ENCODE data around the gene ARMS2.
A peak's percentile ranks its signal among the peaks of the same experiment; 100 is the strongest.

Gene ARMS2

DNA sequence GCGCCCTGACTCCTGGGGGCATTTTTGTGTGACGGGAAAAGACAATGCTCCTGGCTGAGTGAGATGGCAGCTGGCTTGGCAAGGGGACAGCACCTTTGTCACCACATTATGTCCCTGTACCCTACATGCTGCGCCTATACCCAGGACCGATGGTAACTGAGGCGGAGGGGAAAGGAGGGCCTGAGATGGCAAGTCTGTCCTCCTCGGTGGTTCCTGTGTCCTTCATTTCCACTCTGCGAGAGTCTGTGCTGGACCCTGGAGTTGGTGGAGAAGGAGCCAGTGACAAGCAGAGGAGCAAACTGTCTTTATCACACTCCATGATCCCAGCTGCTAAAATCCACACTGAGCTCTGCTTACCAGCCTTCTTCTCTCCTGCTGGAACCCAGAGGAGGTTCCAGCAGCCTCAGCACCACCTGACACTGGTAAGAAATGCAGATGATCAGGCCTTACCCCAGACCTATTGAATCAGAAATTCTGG lies at the start of gene ARMS2:
TSS of gene ARMS2 (plus strand) at position 51 of the 478 bp plus-strand sequence. CDS start at position 126, 75 bp downstream.
- DNase-seq: no peak

DNA sequence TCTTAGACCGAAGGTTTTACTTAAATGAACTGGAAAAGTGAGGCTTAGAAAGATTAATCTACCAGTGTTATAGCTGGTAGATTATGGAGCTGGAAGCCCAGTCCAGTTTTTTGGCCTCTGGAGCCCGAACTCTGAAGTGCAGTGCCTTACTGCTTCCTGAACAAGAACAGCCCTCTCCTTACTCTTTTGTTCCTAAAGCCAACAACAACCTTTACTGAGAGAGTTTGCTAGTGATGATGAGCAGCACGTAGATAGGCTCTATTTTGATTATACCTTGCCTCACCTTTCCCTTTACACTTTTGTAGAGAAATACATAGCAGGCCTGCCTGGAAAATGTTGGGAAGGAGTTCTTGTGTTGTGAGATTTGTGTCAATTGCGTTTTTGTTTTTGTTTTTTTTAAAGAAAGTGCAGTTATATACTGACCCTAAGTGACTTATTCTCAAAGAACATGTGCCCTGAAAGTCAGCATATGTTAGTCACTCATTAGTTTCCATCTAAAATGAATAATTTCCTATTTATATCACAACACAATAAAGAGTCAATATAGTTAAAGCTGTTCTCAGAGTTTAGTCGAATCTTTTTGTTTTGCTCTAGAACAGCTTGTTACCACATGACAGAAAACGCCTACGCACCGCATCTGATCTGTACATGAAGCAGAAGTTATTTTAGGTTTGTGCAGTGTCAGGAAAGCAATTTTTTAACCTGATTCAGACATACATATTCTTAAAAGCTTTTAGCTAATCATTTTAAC lies 46.9 kb upstream of the ARMS2 start:
- DNase-seq: no peak

- no peak for DNase-seq
Measured at GRCh38 chr10:122413327-122413726, 41.1 kb upstream of the ARMS2 start.

DNA sequence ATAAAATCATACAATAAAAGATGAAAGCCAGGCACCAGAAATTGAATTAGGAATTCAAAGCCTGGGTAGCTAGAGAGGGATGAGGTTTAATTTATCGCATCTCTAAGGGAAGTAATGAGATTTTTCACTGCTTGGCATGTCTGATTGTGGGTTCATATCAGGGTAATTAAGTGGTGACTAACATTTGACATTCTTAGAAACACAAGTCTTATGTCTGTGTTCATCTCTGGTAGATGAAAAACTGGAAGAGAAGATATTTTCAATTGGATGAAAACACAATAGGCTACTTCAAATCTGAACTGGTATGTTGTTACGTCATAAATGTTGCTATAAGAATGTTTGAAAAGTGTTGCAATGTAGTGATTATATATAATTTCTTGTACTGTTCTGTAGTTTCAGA lies 36.8 kb upstream of the ARMS2 start:
- DNase-seq: no peak

- DNase-seq: peak; percentile 32
Measured at GRCh38 chr10:122419016-122419415, 35.4 kb upstream of the ARMS2 start.

DNA sequence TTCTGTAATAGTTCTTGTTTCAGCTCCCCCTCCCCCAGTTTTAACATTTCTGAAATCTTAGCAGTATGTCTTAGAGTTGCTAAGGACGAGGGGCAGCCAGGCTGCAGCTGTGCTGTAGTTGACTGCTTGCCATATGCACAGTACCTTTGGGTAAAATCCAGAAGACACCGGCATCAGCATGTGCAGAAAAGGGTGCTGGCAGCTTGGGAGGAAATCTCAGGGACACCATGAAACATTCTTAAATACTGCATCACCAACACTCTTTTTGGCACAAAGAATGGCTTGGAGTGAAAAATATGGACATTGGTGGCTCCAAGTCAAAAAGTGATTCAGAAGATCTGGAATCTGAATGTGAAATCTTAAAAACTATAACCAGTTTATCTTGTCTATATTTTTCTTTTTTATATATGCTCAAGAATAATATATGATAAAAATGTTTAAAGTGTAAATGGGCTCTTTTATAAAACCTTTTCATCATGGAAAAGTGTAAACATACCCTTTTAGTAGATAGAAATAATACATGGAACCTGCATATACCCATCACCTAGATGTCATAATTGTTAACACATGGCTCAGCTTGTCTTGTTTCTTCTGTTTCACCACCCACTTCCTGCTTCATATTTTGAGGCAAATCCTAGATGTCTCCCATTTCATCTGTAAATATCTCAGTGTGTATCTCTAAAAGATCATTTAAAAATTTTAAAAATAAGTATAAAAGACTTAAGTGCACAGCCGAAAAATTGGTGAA lies 34.4 kb upstream of the ARMS2 start:
- DNase-seq: peak; percentile 77

DNA sequence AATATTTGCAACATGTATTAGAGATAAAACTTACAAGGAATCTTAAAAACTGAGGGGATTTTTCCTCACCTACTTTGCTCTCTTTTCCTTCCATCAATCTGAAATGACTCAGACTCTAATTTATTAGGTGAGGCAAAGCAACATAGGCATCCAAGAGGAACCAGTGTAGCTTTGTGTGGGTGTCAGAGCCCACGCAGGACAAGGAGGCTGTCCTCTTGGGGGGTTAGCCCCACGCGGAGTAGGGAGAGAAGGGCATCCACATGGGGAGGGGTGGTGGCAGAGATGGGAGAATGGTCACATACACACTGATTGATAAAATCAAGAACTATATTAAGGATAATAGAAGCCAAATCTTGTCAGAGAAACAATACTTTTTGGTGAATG lies 33.8 kb upstream of the ARMS2 start:
- DNase-seq: no peak

DNA sequence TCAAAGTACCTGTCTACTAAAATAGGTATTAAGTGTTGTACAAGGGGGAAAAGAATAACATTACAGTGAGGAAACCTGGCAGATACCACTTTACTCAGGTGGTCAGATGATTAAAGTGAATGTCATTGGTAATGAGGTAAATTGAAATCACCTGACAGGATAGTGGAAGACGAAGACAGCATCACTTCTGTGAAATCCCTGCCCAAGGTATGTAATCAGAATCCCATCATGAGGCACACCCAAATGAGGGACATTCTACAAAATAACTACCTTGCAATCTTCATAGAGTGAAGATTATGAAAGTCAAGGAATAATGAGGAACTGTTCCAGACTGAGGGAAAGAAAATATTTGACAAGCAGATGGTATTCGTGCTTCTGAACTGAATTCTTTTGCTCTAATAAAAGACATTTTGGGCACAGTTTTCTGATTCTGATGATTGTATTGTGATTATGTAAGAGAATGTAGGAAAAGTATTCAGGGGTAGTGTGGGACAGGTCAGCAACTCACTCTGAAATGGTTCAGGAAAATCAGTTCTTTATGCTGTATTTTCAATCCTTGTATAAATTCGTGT lies 33.3 kb upstream of the ARMS2 start:
- DNase-seq: no peak

DNA sequence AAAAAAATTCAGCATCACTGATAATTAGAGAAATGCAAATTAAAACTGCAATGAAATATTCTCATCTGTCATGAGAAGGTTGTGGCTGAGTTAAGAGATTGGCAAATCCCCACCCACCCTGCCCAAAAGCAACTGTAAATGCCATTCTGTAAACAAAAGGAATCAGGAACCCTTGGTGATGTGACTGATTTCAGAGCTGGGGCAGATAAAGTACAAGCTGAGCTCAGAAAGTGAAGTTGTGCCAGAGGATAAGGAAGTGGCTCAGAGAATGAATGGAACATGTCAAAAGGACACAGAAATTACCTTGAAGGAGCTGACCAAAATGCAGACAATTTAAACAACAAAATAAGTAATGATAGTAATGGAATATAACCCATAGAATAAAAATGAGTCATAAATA lies 32.7 kb upstream of the ARMS2 start:
- no peak for DNase-seq

GRCh38 chr10:122422266-122422989 lies 32.0 kb upstream of the ARMS2 start:
- DNase-seq: no peak

DNA sequence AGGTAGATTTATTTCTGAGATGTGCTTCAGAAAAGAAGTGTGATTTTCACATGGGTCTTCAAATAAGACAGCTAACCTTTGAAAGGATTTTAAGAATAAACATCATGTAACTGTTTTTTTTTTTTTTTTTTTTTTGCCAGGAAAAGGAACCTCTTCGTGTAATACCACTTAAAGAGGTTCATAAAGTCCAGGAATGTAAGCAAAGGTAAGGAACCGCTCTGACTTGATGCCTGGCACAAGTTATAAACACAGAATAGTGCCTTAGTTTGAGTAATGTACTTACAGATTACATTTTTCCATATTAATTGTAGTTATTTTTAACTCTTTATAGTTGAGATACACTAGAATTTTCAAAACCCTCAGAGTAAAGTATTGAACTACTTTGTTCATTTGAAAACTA lies 30.4 kb upstream of the ARMS2 start:
- DNase-seq: no peak

DNA sequence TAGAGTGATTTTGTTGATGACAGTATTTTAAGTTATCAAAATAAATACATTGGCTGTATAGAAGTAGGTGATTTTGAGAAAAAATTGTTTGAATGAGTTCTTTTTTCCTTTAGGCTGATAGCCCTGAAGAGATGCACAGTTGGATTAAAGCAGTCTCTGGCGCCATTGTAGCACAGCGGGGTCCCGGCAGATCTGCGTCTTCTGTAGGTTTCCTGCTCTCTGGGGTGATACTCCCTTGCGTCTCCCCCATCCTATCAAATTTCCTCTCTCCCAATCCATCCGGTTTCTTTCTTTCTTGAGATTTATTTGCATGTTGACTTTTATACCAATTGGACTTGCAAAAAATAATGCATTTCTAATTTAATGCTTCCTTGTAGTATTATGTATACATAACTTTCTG lies 27.6 kb upstream of the ARMS2 start:
- no peak for DNase-seq

DNA sequence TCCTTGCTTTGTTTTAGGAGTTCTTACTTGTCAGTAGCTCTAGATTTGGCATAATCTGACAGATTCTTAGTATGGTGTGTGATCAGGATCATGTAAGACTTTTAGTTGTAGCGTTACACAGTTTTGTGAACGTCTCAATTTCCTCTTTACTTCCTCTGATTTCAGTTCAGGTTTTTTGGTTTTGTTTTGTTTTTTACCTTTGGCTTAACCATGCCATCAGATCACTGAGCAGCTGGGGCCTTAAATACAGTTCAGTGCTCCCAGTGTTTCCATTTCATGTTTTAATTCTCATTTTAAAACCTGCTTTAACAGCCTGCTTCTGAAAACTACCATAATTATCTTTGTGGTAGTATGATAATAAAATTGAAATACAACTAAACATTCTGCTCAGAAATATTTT lies 27.2 kb upstream of the ARMS2 start:
- DNase-seq: no peak

- peak; percentile 55 for DNase-seq
Measured at GRCh38 chr10:122435212-122435827, 19.1 kb upstream of the ARMS2 start.

DNA sequence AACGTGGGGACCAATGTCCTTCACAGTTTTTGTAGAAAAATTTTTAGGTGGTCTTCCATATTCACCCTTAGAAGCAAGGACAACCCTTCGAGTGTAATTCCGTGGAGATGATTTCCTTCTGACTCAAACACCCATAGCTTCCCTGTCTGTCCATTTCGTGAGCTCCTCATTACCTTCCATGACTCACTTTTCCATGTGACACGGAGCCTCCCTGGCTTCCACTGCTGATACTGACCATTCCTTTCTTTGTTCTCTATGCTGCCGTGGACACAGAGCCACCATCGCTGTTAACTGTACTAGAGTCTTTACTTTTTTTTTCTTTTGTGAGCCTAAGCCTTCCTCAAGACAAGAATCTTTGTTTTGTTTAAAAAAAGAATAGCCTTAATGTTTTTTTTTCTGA lies 12.5 kb upstream of the ARMS2 start:
- peak; percentile 62 for DNase-seq

DNA sequence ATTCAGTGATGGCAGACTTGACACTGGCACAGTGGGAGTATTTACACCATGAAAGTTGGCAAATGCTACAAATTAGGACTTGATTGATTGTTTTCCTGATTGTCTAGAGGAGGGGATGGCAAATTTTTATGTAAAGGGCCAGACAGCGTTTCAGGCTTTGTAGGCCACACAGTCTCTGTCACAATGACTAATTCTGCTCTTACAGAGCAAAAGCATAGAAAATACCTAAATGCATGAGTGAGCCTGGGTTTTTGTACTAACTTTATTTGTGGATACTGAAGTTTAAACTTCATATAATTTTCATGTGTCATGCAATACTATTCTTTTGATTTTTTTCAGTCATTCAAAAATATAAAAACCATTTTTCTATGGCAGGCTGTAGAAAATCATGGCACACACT lies 9.0 kb upstream of the ARMS2 start:
- no peak for DNase-seq

DNA sequence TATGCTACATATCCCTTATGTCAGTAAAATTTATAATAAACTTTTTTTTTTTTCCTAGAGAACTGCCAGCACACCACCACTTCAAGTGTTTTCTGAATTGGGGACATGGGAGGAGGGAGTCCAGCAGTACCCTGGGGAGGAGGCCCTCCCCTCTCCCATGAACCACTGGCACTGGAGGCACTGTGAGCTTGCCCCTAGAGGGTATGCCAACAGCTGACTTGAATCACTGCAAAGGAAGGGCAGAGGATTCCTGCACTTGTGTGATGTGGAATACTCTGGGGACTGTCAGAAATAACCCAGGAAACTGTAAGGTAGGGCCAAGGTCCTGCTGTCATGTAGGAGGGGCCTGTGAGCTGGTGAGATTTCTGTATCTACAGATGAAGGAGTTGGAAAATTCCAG lies 8.5 kb upstream of the ARMS2 start:
- DNase-seq: no peak

DNA sequence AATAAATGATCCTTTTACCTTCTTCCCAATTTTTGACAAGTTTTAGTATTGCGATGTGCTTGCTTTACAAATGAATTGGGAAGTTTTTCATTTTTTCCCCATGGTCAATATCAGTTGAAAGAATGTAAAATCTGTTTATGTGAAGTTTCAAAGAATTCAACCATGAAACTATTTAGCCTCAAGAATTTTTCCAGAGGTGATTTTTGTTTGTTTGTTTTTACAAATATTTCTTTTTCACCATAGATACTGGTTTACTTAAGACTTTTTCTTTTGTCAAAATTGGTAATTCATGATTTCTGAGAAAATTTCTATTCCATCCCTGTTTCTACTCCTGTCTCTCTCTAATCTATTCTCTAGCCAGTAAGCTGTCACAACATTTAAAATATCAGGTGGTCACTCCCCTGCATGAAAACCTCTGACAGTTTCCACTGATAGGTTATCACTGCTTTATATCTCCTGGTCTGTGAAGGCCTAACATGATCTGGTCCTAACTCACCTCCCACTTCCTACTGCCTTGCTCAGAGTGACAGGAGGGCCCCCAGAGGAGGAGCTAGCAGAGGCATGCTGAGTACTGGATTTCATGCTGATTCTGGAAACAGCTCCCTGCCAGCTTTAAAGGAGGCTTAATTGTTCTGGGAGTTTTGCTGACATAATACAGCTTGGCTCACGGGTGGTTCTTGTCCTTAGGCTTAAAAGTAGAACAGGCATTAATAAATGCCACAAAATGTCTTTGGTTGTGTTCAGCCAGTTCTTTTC lies 7.6 kb upstream of the ARMS2 start:
- DNase-seq: peak; percentile 6

GRCh38 chr10:122448600-122448999 lies 5.9 kb upstream of the ARMS2 start:
- no peak for DNase-seq

GRCh38 chr10:122449153-122449552 lies 5.3 kb upstream of the ARMS2 start:
- DNase-seq: no peak

DNA sequence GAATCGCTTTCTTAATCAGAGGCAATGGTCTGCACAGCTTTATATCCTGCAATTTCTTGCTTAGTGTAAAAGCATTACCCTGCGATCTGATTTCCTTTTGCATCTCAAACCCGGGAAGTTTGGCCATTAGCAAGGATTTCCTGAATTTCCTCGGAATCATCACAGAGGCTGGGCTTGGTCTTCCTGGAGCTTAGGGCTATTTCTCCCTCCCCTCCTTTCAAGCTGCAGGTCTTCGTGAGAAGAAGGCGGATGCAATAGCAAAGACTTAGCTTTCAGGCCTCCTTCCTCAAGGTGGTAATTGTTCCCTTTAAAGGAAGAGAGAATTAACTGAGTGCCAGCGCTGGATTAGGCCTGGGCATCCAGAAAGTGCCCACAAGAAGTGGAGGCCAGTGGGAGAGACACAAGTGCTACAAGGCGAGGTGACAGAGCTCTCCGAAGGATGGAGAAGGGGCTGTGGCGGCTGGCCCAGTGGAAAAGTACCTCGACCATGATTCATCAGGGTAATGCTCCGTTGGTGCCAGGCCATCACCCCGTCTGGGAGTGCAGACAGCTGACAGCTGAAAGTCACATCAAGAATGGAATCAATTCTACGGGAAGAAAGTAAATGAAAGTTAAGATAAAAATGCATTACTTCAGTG lies 4.0 kb upstream of the ARMS2 start:
- no peak for DNase-seq

- no peak for DNase-seq
Measured at GRCh38 chr10:122454071-122454470, 382 bp upstream of the ARMS2 start.
